Measurements from ENCODE around the gene MACF1. TPM values are rescaled to one million over a fixed set of nuclear protein-coding genes. Genes with fewer than 3 reads are reported as not detected.
"Not testable (repeated sequence)": the region's sequence is repeated elsewhere in the genome, so short reads cannot be mapped to it uniquely, and the experiment has no call there.

MACF1 gene
- total and polyA plus RNA-seq, 5 donors from 2014 or later = 21.8 to 431 (median 26.2) TPM

- not testable (repeated sequence) for H3K4me3 Mint-ChIP-seq; H3K9me3 Mint-ChIP-seq; H3K27ac Mint-ChIP-seq; H3K4me1 ChIP-seq (ENCODE audit: control insufficient read depth, insufficient read depth, low read length, poor library complexity, severe bottlenecking); H3K27ac ChIP-seq (ENCODE audit: insufficient read depth, low read length, poor library complexity, severe bottlenecking); H3K4me1 Mint-ChIP-seq; H3K4me3 ChIP-seq (ENCODE audit: low read depth, low read length); H3K27me3 Mint-ChIP-seq; H3K9me3 ChIP-seq (ENCODE audit: control insufficient read depth in 2 of 2, low read length in 2 of 2); DNase-seq; H3K36me3 Mint-ChIP-seq; H3K36me3 ChIP-seq (ENCODE audit: control insufficient read depth, insufficient read depth, low read length); H3K27me3 ChIP-seq (ENCODE audit: control insufficient read depth, insufficient read depth, low read length); ATAC-seq (ENCODE audit: low read depth in 2 of 2)
Observed at GRCh38 chr1:39517936-39518335, 313.4 kb downstream of the MACF1 start.

- not testable (repeated sequence) for H3K4me3 Mint-ChIP-seq; H3K4me3 ChIP-seq (ENCODE audit: low read depth, low read length); H3K4me1 Mint-ChIP-seq; H3K27me3 Mint-ChIP-seq; H3K27ac Mint-ChIP-seq; DNase-seq; H3K36me3 ChIP-seq (ENCODE audit: control insufficient read depth, insufficient read depth, low read length); H3K9me3 Mint-ChIP-seq; H3K27me3 ChIP-seq (ENCODE audit: control insufficient read depth, insufficient read depth, low read length); H3K36me3 Mint-ChIP-seq; H3K4me1 ChIP-seq (ENCODE audit: control insufficient read depth, insufficient read depth, low read length, poor library complexity, severe bottlenecking); ATAC-seq (ENCODE audit: low read depth in 2 of 2); H3K27ac ChIP-seq (ENCODE audit: insufficient read depth, low read length, poor library complexity, severe bottlenecking); H3K9me3 ChIP-seq (ENCODE audit: control insufficient read depth in 2 of 2, low read length in 2 of 2)
Observed at GRCh38 chr1:39519376-39519775, 314.9 kb downstream of the MACF1 start.

GRCh38 chr1:39522221-39522620 is 317.7 kb downstream of the MACF1 start:
- H3K27ac Mint-ChIP-seq; H3K9me3 Mint-ChIP-seq; H3K4me3 ChIP-seq (ENCODE audit: low read depth, low read length); ATAC-seq (ENCODE audit: low read depth in 2 of 2); H3K27me3 Mint-ChIP-seq; H3K27me3 ChIP-seq (ENCODE audit: control insufficient read depth, insufficient read depth, low read length); H3K4me1 ChIP-seq (ENCODE audit: control insufficient read depth, insufficient read depth, low read length, poor library complexity, severe bottlenecking); H3K36me3 ChIP-seq (ENCODE audit: control insufficient read depth, insufficient read depth, low read length); H3K4me1 Mint-ChIP-seq; H3K27ac ChIP-seq (ENCODE audit: insufficient read depth, low read length, poor library complexity, severe bottlenecking); H3K36me3 Mint-ChIP-seq; DNase-seq; H3K4me3 Mint-ChIP-seq; H3K9me3 ChIP-seq (ENCODE audit: control insufficient read depth in 2 of 2, low read length in 2 of 2): not testable (repeated sequence)

- ATAC-seq (ENCODE audit: low read depth in 2 of 2) (no peak), DNase-seq (no peak)
- Mint-ChIP-seq H3K27me3 (no peaks in the 10 kb centered on the region), H3K36me3 (peaks cover 9% of the 10 kb centered on the region), H3K4me1 (no peaks in the 10 kb centered on the region), H3K27ac (peak overlapping the region in 1 of 3 donors; percentile 23), H3K4me3 (no peak overlapping the region), H3K9me3 (no peaks in the 10 kb centered on the region)
- no peak overlapping the region for H3K27ac ChIP-seq (ENCODE audit: insufficient read depth, low read length, poor library complexity, severe bottlenecking)
- H3K4me1 ChIP-seq (ENCODE audit: control insufficient read depth, insufficient read depth, low read length, poor library complexity, severe bottlenecking) = peaks cover 3% of the 10 kb centered on the region
- H3K9me3 ChIP-seq (ENCODE audit: control insufficient read depth in 2 of 2, low read length in 2 of 2) = no peaks in the 10 kb centered on the region
- no peaks in the 10 kb centered on the region for H3K27me3 ChIP-seq (ENCODE audit: control insufficient read depth, insufficient read depth, low read length)
- H3K36me3 ChIP-seq (ENCODE audit: control insufficient read depth, insufficient read depth, low read length) = no peaks in the 10 kb centered on the region
- H3K4me3 ChIP-seq (ENCODE audit: low read depth, low read length) = no peak overlapping the region
Observed at GRCh38 chr1:39522661-39523567, 318.4 kb downstream of the MACF1 start.

- Mint-ChIP-seq H3K27ac (no peak overlapping the region), H3K4me1 (no peaks in the 10 kb centered on the region), H3K4me3 (no peak overlapping the region)
Observed at GRCh38 chr1:39524171-39524570, 319.7 kb downstream of the MACF1 start.

GRCh38 chr1:39524591-39525365 is 320.3 kb downstream of the MACF1 start:
- no peaks in the 10 kb centered on the region for H3K9me3 Mint-ChIP-seq
- Histone ChIP-seq H3K27me3 (ENCODE audit: control insufficient read depth, insufficient read depth, low read length) (no peaks in the 10 kb centered on the region), H3K36me3 (ENCODE audit: control insufficient read depth, insufficient read depth, low read length) (no peaks in the 10 kb centered on the region), H3K4me1 (ENCODE audit: control insufficient read depth, insufficient read depth, low read length, poor library complexity, severe bottlenecking) (peaks cover 3% of the 10 kb centered on the region), H3K27ac (ENCODE audit: insufficient read depth, low read length, poor library complexity, severe bottlenecking) (no peak overlapping the region), H3K9me3 (ENCODE audit: control insufficient read depth in 2 of 2, low read length in 2 of 2) (no peaks in the 10 kb centered on the region), H3K4me3 (ENCODE audit: low read depth, low read length) (no peak overlapping the region)
- H3K27ac Mint-ChIP-seq = peak overlapping the region in 2 of 3 donors; percentile 38 to 55
- peaks cover 0 to 2% (median 0%) of the 10 kb centered on the region in 4 donors for H3K4me1 Mint-ChIP-seq
- DNase-seq (no peak), ATAC-seq (ENCODE audit: low read depth in 2 of 2) (no peak)
- H3K4me3 Mint-ChIP-seq = no peak overlapping the region
- H3K36me3 Mint-ChIP-seq = peaks cover 15% of the 10 kb centered on the region
- no peaks in the 10 kb centered on the region for H3K27me3 Mint-ChIP-seq

More at GRCh38 chr1:39524171-39524570, 319.7 kb downstream of the MACF1 start:
- peaks cover 11% of the 10 kb centered on the region for H3K36me3 Mint-ChIP-seq
- Histone ChIP-seq H3K27me3 (ENCODE audit: control insufficient read depth, insufficient read depth, low read length) (no peaks in the 10 kb centered on the region), H3K36me3 (ENCODE audit: control insufficient read depth, insufficient read depth, low read length) (no peaks in the 10 kb centered on the region), H3K27ac (ENCODE audit: insufficient read depth, low read length, poor library complexity, severe bottlenecking) (no peak overlapping the region), H3K4me1 (ENCODE audit: control insufficient read depth, insufficient read depth, low read length, poor library complexity, severe bottlenecking) (peaks cover 3% of the 10 kb centered on the region), H3K4me3 (ENCODE audit: low read depth, low read length) (no peak overlapping the region), H3K9me3 (ENCODE audit: control insufficient read depth in 2 of 2, low read length in 2 of 2) (no peaks in the 10 kb centered on the region)
- ATAC-seq (ENCODE audit: low read depth in 2 of 2) = no peak
- H3K27me3 Mint-ChIP-seq = no peaks in the 10 kb centered on the region
- no peaks in the 10 kb centered on the region for H3K9me3 Mint-ChIP-seq
- no peak for DNase-seq

- no peaks in the 10 kb centered on the region for H3K27me3 Mint-ChIP-seq
- peaks cover 17% of the 10 kb centered on the region for H3K36me3 Mint-ChIP-seq
- H3K27ac Mint-ChIP-seq = no peak overlapping the region
Observed at GRCh38 chr1:39525366-39526165, 321.1 kb downstream of the MACF1 start.

More at GRCh38 chr1:39525366-39526165, 321.1 kb downstream of the MACF1 start:
- ATAC-seq (ENCODE audit: low read depth in 2 of 2) = peak; percentile 61 to 70
- Histone ChIP-seq H3K9me3 (ENCODE audit: control insufficient read depth in 2 of 2, low read length in 2 of 2) (no peaks in the 10 kb centered on the region), H3K27me3 (ENCODE audit: control insufficient read depth, insufficient read depth, low read length) (no peaks in the 10 kb centered on the region), H3K4me3 (ENCODE audit: low read depth, low read length) (no peak overlapping the region), H3K36me3 (ENCODE audit: control insufficient read depth, insufficient read depth, low read length) (peaks cover 3% of the 10 kb centered on the region), H3K27ac (ENCODE audit: insufficient read depth, low read length, poor library complexity, severe bottlenecking) (no peak overlapping the region), H3K4me1 (ENCODE audit: control insufficient read depth, insufficient read depth, low read length, poor library complexity, severe bottlenecking) (peaks cover 3% of the 10 kb centered on the region)
- peak in 1 of 3 donors; percentile 80 for DNase-seq
- H3K4me3 Mint-ChIP-seq = peak overlapping the region in 1 of 4 donors; percentile 27
- H3K9me3 Mint-ChIP-seq = no peaks in the 10 kb centered on the region
- peaks cover 0 to 2% (median 0%) of the 10 kb centered on the region in 4 donors for H3K4me1 Mint-ChIP-seq

All from CD4-positive, CD25-positive, alpha-beta regulatory T cell (primary cell).